GM23248 (cell line): Measurements from ENCODE around the gene FOXE3. TPM values are rescaled to one million over a fixed set of nuclear protein-coding genes. Genes with fewer than 3 reads are reported as not detected.

Experiments
- DNase-seq: peaks from one replicate; pipeline ENCODE4 v3.0.0-alpha.2; 2015
- H2AFZ ChIP-seq: fragments of 200-600 bp; sonication (generic); 2 replicates; pipeline ENCODE4 v1.6.1; 2016; ENCODE audit warnings: antibody characterized with exemption
- H3F3A ChIP-seq: fragments of 200-600 bp; sonication (generic); 2 replicates; pipeline ENCODE4 v1.6.1; 2016; ENCODE audit warnings: mild to moderate bottlenecking, antibody characterized with exemption, mixed run types; ENCODE audit not compliant: insufficient read depth
- H3K27ac ChIP-seq: fragments of 200-600 bp; sonication (generic); 2 replicates; pipeline ENCODE4 v1.5.1; 2016; ENCODE audit warnings: mild to moderate bottlenecking
- H3K27me3 ChIP-seq: fragments of 200-600 bp; sonication (generic); replicated peaks from 2 replicates; pipeline ENCODE4 v1.6.1; 2016; ENCODE audit warnings: mild to moderate bottlenecking; ENCODE audit not compliant: insufficient read depth
- H3K36me3 ChIP-seq: fragments of 200-600 bp; sonication (generic); 2 replicates; pipeline ENCODE4 v1.6.1; 2016; ENCODE audit warnings: low read depth, mild to moderate bottlenecking
- H3K4me1 ChIP-seq: fragments of 200-600 bp; sonication (generic); 2 replicates; pipeline ENCODE4 v1.6.1; 2016; ENCODE audit warnings: mild to moderate bottlenecking; ENCODE audit not compliant: insufficient read depth
- H3K4me2 ChIP-seq: fragments of 200-600 bp; sonication (generic); one replicate; pipeline ENCODE4 v1.6.1; 2016; ENCODE audit warnings: mild to moderate bottlenecking; ENCODE audit not compliant: unreplicated experiment
- H3K4me3 ChIP-seq: fragments of 200-600 bp; sonication (generic); 2 replicates; pipeline ENCODE4 v1.5.1; 2016; ENCODE audit warnings: mild to moderate bottlenecking
- H3K79me2 ChIP-seq: fragments of 200-600 bp; sonication (generic); 2 replicates; pipeline ENCODE4 v1.6.1; 2016; ENCODE audit warnings: mild to moderate bottlenecking; ENCODE audit not compliant: insufficient read depth
- H3K9ac ChIP-seq: fragments of 200-600 bp; sonication (generic); 2 replicates; pipeline ENCODE4 v1.6.1; 2016; ENCODE audit warnings: mild to moderate bottlenecking
- H3K9me2 ChIP-seq: fragments of 200-600 bp; sonication (generic); 2 replicates; pipeline ENCODE4 v1.6.1; 2016; ENCODE audit warnings: mixed run types, mild to moderate bottlenecking, moderate library complexity; ENCODE audit not compliant: insufficient read depth
- H3K9me3 ChIP-seq: fragments of 200-600 bp; sonication (generic); one replicate; pipeline ENCODE4 v1.6.1; 2017; ENCODE audit warnings: low read depth
- H4K20me1 ChIP-seq: fragments of 200-600 bp; sonication (generic); 2 replicates; pipeline ENCODE4 v1.6.0; 2016; ENCODE audit not compliant: insufficient read depth
- EZH2 ChIP-seq: fragments of 200-600 bp; sonication (generic); IDR thresholded peaks from 2 replicates; pipeline ENCODE4 v1.6.1; 2018; ENCODE audit warnings: antibody characterized with exemption, mild to moderate bottlenecking; ENCODE audit not compliant: insufficient read depth, poor library complexity, severe bottlenecking
- EZH2phosphoT487 ChIP-seq: fragments of 200-600 bp; sonication (generic); IDR thresholded peaks from 2 replicates; pipeline ENCODE4 v1.6.1; 2018; ENCODE audit warnings: antibody characterized with exemption, moderate library complexity, mild to moderate bottlenecking, low read depth; ENCODE audit not compliant: insufficient read depth
- WGBS, 2 experiments: methylation state at CpG; one replicate each; pipeline ENCODE4 v1.1.6; 2015 to 2017; ENCODE audit warnings: low lambda C conversion rate in 2 of 2, low coverage in 1 of 2; ENCODE audit errors: missing lambda C conversion rate in 2 of 2; 5-methylcytosine and 5-hydroxymethylcytosine counted together
- in situ Hi-C: fragments of 300-500 bp; cut with MboI; formaldehyde crosslinking; loops from 2 replicates; pipeline ENCODE4 v1.15.0; 2020
- polyA plus RNA-seq: library from polyadenylated mRNA; unstranded; fragments of >200 nt; fragmentation: Nextera tagmentation; extraction: Ambion mirVana; gene quantifications from 2 replicates; pipeline ENCODE4 v1.2.1, GENCODE V29; 2016
- total RNA-seq: library from RNA; depleted of rRNA; stranded (reverse); fragments of >200 nt; shearing (Covaris generic); gene quantifications from 2 replicates; pipeline ENCODE4 v1.2.3, GENCODE V29; 2014

Gene FOXE3
- total and polyA plus RNA-seq, 2 experiments from 2014 or later: not detected

DNA sequence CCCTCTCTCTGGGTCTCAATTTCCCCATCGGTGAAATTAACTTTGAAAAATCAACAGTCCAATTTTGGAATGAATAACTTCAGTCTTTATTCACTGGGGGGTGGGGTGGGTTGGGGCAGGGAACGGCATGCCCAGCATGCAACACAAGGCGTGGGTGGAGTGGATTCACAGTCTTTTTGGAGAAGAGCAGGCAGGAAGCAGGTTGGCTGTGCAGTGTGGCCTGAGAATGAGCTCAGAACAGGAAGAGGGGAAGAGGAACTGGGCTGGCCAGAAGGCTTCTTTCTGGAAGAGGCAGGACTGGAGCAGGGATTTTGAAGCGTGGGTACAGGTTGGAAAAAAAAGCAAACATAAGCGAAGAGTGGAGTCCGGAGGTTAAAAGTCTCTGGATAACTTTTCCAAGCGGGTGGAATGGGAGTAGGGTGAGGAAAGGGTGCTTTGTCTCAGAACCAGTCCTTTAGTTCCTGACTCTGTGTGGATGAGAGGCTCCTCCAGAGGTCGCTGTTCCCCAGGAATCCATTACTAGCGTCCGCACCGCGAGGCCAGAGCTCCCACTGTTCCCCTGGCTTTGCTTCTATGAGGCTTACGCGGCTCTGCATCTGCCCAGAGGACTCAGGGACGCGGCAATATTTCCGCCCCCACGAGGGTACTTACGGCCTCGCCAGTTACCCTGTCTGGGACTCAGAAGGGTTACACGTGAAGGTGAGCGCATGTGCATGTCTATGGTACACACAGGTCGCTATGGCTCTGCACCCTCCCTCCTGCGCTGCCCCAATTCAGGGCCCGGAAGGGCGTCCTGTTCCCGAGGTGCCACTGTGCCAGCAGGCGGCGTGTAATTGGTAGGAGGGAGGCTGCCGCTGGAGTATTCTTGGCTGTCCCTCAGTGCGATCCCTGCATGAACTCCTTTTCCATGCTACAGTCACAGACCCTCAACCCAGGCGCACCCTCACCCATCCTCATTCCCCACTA is 16.3 kb downstream of the FOXE3 start:
- 46 to 48% methylated on average over 26 to 32 of the region's 32 CpGs for WGBS, 2 experiments
- DNase-seq: peak; percentile 88
- Histone ChIP-seq H3K27ac (peak overlapping the region; percentile 66), H3K4me1 (peaks cover 28% of the 10 kb centered on the region), H3K4me3 (peak overlapping the region; percentile 54), H3K9me2 (no peaks in the 10 kb centered on the region), H3K4me2 (peak overlapping the region; percentile 82), H4K20me1 (no peaks in the 10 kb centered on the region), H3K9me3 (no peaks in the 10 kb centered on the region), H3K9ac (peak overlapping the region; percentile 58), H3K27me3 (no peaks in the 10 kb centered on the region), H3K79me2 (no peaks in the 10 kb centered on the region), H3F3A (0 out of 2 replicates have a peak, but pooled peaks cover 5% of the 10 kb centered on the region), H2AFZ (peak overlapping the region; percentile 87), H3K36me3 (no peaks in the 10 kb centered on the region)
- TF ChIP-seq EZH2phosphoT487 (no peak), EZH2 (no peak)
- in situ Hi-C loops: no loop called here

DNA sequence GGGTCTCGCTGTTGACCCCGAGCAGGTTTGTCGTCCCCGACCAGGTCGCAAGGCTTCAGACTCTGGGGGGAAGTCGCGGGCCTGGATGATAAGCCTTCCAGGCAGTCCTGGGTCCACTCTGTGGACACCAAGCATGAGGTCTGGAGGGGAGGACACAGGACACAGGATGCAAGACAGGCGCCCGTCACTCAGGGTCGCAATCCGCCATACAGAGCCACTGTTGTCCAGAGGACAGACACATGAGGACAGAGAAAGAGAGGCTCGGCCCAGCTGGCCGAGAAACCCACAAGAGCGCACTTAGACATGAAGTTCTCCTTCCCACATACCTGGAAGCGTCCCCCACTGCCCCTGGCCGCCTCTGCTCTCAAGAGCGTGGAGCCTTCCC is 16.9 kb downstream of the FOXE3 start:
- Histone ChIP-seq H3K9ac (no peak overlapping the region), H3K27ac (no peak overlapping the region), H4K20me1 (no peaks in the 10 kb centered on the region), H3K79me2 (no peaks in the 10 kb centered on the region), H3K9me3 (no peaks in the 10 kb centered on the region), H3K9me2 (no peaks in the 10 kb centered on the region), H3K4me1 (peaks cover 28% of the 10 kb centered on the region), H3K36me3 (no peaks in the 10 kb centered on the region), H3K4me3 (no peak overlapping the region), H3K4me2 (peak overlapping the region; percentile 82), H3K27me3 (no peaks in the 10 kb centered on the region), H3F3A (0 out of 2 replicates have a peak, but pooled peaks cover 5% of the 10 kb centered on the region), H2AFZ (no peak overlapping the region)
- in situ Hi-C loops: no loop called here
- WGBS, 2 experiments: 95 to 97% methylated on average over 17 of the region's 17 CpGs
- TF ChIP-seq EZH2 (no peak), EZH2phosphoT487 (no peak)
- no peak for DNase-seq

DNA sequence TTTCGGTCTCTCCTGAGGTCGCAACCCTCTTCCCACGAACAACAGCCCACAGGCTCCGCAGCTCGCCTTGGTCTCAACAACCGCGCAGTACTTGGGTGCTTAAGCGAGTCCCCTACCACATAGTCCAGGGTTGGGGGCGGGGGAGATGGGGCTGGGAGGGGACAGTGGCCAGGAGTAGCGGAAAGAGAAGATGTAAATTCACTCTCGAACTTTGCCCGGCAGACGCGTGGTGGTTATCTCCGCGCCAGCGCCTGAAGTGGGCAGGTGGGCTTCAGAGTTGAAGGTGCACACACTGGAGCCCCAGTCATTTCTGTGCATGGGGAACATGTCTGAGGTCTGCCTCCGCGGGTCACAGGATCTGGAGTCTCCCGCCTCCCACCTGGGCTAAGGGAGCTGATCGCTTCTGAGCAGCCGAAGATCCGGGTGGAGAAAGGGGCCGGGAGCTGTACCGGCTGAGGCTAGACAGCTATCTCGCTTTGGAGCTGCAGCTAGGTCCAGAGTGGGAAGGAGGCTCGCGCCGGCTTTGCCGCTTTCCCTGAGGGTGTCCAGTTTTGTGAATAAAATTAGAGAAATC is 17.5 kb downstream of the FOXE3 start:
- no peaks in the 10 kb centered on the region for H4K20me1 ChIP-seq
- in situ Hi-C loops: no loop called here
- no peak for DNase-seq
- no peaks in the 10 kb centered on the region for H3K79me2 ChIP-seq
- no peaks in the 10 kb centered on the region for H3K36me3 ChIP-seq
- peak overlapping the region; percentile 2; the same call in 1 of the 2 replicates for H3K9ac ChIP-seq
- H3K9me3 ChIP-seq: no peaks in the 10 kb centered on the region
- H3K4me1 ChIP-seq: peaks cover 28% of the 10 kb centered on the region
- TF ChIP-seq EZH2phosphoT487 (no peak), EZH2 (no peak)
- H3K4me2 ChIP-seq: peak overlapping the region; percentile 64
- H3K4me3 ChIP-seq: peak overlapping the region; percentile 53
- no peaks in the 10 kb centered on the region for H3K27me3 ChIP-seq
- 0 out of 2 replicates have a peak, but pooled peaks cover 5% of the 10 kb centered on the region for H3F3A ChIP-seq
- peak overlapping the region; percentile 65 for H2AFZ ChIP-seq
- WGBS, 2 experiments: 59 to 67% methylated on average over 27 to 30 of the region's 30 CpGs
- no peak overlapping the region for H3K27ac ChIP-seq
- H3K9me2 ChIP-seq: no peaks in the 10 kb centered on the region

DNA sequence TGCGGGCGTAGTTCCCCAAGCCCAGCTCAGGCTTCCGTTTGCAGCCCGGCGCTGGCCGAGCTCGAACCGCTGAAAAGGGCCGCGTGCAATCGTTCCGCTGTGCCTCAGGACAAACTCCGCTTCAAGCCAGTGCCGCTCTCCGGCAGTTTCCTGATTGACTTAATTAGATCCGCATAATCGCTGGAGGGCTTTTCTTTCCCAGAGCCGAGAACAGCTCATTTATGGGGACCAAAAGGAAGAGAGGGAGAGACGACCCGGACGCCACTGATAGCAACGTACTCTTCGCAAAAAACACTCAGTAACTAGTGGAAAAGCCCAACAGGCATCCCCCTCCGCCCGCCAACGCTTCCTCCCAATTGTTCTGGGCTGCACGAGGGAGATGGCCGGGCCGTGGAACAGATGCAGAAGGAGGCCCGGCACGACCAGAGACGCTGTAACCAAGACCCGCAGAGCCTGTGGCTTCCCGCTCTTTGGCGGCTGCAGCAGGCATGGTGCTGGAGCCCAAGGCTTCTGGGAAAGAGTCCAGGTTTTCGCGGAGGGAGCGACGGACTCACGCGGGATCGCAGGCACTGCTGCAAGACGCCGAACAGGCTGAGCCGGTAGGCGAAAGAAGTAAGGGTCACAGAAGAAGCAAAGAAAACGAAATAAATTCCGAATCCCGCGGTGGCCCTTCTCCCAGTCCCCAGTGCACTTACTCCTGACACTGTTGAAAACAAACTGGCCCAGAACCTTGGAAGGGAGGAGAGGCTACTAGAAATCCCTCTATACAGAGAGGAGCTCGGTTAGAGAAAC is 18.2 kb downstream of the FOXE3 start:
- no peak overlapping the region for H3K27ac ChIP-seq
- H3F3A ChIP-seq: 0 out of 2 replicates have a peak, but pooled peaks cover 5% of the 10 kb centered on the region
- peak; percentile 72 for DNase-seq
- H3K4me3 ChIP-seq: peak overlapping the region; percentile 53
- peak overlapping the region; percentile 64 for H3K4me2 ChIP-seq
- H3K9me3 ChIP-seq: no peaks in the 10 kb centered on the region
- peaks cover 28% of the 10 kb centered on the region for H3K4me1 ChIP-seq
- 9 to 12% methylated on average over 51 of the region's 51 CpGs for WGBS, 2 experiments
- no peaks in the 10 kb centered on the region for H3K9me2 ChIP-seq
- H4K20me1 ChIP-seq: no peaks in the 10 kb centered on the region
- H3K36me3 ChIP-seq: no peaks in the 10 kb centered on the region
- H2AFZ ChIP-seq: peak overlapping the region; percentile 65
- peak overlapping the region; percentile 2; the same call in 1 of the 2 replicates for H3K9ac ChIP-seq
- in situ Hi-C loops: no loop called here
- no peaks in the 10 kb centered on the region for H3K79me2 ChIP-seq
- no peak for TF ChIP-seq EZH2phosphoT487
- TF ChIP-seq EZH2: no peak
- no peaks in the 10 kb centered on the region for H3K27me3 ChIP-seq
